Ovary (tissue), 3 donors: ENCODE results near the gene KCNH6.

Experiments used
- EP300 ChIP-seq: sonication (generic); formaldehyde crosslinking; IDR thresholded peaks from one replicate; pipeline ENCODE4 v1.6.1; 2017; ENCODE audit warnings: antibody characterized with exemption
- POLR2A ChIP-seq: fragments of 450-650 bp; IDR thresholded peaks from one replicate; pipeline ENCODE4 v1.6.1; 2017; ENCODE audit warnings: antibody characterized with exemption, mild to moderate bottlenecking, moderate library complexity
- TF ChIP-seq, protein P1 (sequence below), 3 donors: fragments of 450-650 bp in 2 of 3; fragments of 200-600 bp in 1 of 3; IDR thresholded peaks; one replicate each; pipeline versions ENCODE4 v1.5.1 to v1.8.0; 2016 to 2022; ENCODE audit warnings: antibody characterized with exemption in 3 of 3, mild to moderate bottlenecking in 1 of 3
- donor health status: DM: no; HTN: no; CAD: no.

DNA sequence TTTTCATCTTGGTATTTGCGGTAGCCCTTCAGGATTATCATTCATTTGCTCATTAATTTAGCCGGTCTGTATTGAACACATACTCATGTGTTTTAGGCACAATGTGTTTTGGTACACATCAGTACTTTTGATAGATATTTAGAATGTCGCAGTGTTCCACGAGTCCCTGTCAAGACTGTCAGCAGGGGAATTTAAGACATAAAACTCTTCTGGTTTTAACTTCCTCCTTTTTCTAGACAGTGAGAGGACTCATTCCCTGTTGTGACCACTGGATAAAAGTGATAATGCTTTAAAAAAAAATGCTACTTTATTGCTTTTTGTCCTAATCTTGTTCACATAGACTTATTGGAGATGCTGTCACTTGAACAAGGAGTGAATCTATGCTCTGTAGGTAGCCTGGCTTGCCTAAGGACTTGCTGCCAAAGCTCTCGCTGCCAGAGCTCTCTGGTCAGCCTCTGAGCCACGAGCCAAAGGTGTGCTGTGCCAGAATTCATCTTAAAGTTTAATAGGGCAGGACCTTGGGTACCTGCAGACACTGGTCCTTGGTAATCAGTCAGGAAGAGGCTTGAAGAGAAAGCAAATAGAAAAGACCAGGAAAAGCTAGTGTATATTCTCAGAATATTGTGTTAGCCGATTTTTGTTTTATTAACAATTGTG is 32.5 kb downstream of the KCNH6 start:
- TF ChIP-seq, protein P1, sequence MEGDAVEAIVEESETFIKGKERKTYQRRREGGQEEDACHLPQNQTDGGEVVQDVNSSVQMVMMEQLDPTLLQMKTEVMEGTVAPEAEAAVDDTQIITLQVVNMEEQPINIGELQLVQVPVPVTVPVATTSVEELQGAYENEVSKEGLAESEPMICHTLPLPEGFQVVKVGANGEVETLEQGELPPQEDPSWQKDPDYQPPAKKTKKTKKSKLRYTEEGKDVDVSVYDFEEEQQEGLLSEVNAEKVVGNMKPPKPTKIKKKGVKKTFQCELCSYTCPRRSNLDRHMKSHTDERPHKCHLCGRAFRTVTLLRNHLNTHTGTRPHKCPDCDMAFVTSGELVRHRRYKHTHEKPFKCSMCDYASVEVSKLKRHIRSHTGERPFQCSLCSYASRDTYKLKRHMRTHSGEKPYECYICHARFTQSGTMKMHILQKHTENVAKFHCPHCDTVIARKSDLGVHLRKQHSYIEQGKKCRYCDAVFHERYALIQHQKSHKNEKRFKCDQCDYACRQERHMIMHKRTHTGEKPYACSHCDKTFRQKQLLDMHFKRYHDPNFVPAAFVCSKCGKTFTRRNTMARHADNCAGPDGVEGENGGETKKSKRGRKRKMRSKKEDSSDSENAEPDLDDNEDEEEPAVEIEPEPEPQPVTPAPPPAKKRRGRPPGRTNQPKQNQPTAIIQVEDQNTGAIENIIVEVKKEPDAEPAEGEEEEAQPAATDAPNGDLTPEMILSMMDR (IDR thresholded peaks at IDR 0.05), result no peak
- TF ChIP-seq EP300 (no peak), POLR2A (no peak)
